DND-41 (cell line): ENCODE data around the gene CHRNA5.

Experiments
- ATAC-seq: fragments of 200-7000 bp; cut with Tn5 transposase; 3 replicates; pipeline ENCODE4 v1.9.1; 2021; ENCODE audit warnings: low read depth; ENCODE audit not compliant: insufficient read depth
- DNase-seq: peaks from one replicate; pipeline ENCODE4 v3.0.0-alpha.2; 2020
- H2AFZ ChIP-seq: 2 replicates; pipeline ENCODE4 v1.6.0; 2012; ENCODE audit warnings: low read depth, low read length
- H3K27ac ChIP-seq: 2 replicates; pipeline ENCODE4 v1.5.1; 2012; ENCODE audit warnings: low read length, inconsistent platforms
- H3K27me3 ChIP-seq: fragments of 200-600 bp; sonication (generic); 2 replicates; pipeline ENCODE4 v1.6.0; 2012; ENCODE audit warnings: low read length, mild to moderate bottlenecking, inconsistent platforms; ENCODE audit not compliant: insufficient read depth, poor library complexity
- H3K36me3 ChIP-seq: 2 replicates; pipeline ENCODE4 v1.5.1; 2012; ENCODE audit warnings: low read length, inconsistent platforms; ENCODE audit not compliant: insufficient read depth
- H3K4me1 ChIP-seq: 2 replicates; pipeline ENCODE4 v1.5.1; 2012; ENCODE audit warnings: mild to moderate bottlenecking, low read length; ENCODE audit not compliant: insufficient read depth
- H3K4me2 ChIP-seq: 2 replicates; pipeline ENCODE4 v1.6.0; 2012; ENCODE audit warnings: mild to moderate bottlenecking, moderate library complexity, low read length, inconsistent platforms; ENCODE audit not compliant: insufficient read depth
- H3K4me3 ChIP-seq, 2 experiments: fragments of 200-600 bp in 1 of 2; shearing (Covaris generic) in 1 of 2; 2 replicates each; pipeline ENCODE4 v1.5.1; 2012 to 2016; ENCODE audit warnings: inconsistent platforms in 2 of 2, low read length in 2 of 2, mild to moderate bottlenecking in 2 of 2, low read depth in 1 of 2, moderate library complexity in 1 of 2
- H3K79me2 ChIP-seq: 2 replicates; pipeline ENCODE4 v1.6.0; 2012; ENCODE audit warnings: low read length, inconsistent platforms; ENCODE audit not compliant: insufficient read depth
- H3K9ac ChIP-seq: 2 replicates; pipeline ENCODE4 v1.6.0; 2012; ENCODE audit warnings: low read depth, mild to moderate bottlenecking, inconsistent platforms, low read length, moderate library complexity
- H3K9me3 ChIP-seq: 2 replicates; pipeline ENCODE4 v1.5.1; 2012; ENCODE audit warnings: low read length, moderate library complexity, mild to moderate bottlenecking, inconsistent platforms; ENCODE audit not compliant: insufficient read depth, severe bottlenecking
- H4K20me1 ChIP-seq: 2 replicates; pipeline ENCODE4 v1.6.0; 2012; ENCODE audit warnings: low read length; ENCODE audit not compliant: insufficient read depth
- EZH2 ChIP-seq: IDR thresholded peaks from 3 replicates; pipeline ENCODE4 v1.6.1; 2012; ENCODE audit warnings: borderline replicate concordance, low read depth, mild to moderate bottlenecking, moderate library complexity, low read length, inconsistent platforms; ENCODE audit not compliant: severe bottlenecking
- TF ChIP-seq, protein P1 (sequence below): IDR thresholded peaks from 2 replicates; pipeline ENCODE4 v1.5.1; 2012; ENCODE audit warnings: borderline replicate concordance, low read length, moderate library complexity, mild to moderate bottlenecking; ENCODE audit not compliant: poor library complexity, severe bottlenecking; ENCODE audit errors: extremely low read depth

The CHRNA5 gene

DNA sequence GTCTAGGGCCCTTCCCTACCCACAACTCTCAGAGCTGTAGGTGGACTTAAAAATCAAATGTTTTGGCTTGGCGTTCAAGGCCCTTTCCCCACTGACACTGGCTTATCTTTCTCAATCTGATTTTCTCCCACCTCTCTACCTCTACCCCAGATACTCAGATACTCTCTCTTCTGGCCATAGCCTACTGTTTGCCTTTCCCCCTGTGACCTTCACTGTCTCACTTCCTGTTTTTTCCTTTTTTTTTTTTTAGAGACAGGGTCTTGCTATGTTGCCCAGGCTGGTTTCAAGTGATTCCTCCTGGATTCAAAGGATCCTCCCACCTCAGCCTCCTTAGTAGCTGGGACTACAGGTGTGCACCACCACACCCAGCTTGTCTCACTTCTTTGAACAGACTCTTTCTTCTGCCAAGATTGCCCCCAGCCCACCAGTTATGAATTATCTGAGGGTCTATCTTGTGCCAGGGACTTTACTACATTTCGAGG, 71.1 kb downstream of the CHRNA5 start:
- H3K79me2 ChIP-seq = no peaks in the 10 kb centered on the region
- H3K9ac ChIP-seq = no peak overlapping the region
- TF ChIP-seq, protein P1, sequence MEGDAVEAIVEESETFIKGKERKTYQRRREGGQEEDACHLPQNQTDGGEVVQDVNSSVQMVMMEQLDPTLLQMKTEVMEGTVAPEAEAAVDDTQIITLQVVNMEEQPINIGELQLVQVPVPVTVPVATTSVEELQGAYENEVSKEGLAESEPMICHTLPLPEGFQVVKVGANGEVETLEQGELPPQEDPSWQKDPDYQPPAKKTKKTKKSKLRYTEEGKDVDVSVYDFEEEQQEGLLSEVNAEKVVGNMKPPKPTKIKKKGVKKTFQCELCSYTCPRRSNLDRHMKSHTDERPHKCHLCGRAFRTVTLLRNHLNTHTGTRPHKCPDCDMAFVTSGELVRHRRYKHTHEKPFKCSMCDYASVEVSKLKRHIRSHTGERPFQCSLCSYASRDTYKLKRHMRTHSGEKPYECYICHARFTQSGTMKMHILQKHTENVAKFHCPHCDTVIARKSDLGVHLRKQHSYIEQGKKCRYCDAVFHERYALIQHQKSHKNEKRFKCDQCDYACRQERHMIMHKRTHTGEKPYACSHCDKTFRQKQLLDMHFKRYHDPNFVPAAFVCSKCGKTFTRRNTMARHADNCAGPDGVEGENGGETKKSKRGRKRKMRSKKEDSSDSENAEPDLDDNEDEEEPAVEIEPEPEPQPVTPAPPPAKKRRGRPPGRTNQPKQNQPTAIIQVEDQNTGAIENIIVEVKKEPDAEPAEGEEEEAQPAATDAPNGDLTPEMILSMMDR = no peak
- no peak for TF ChIP-seq EZH2
- H3K36me3 ChIP-seq = no peaks in the 10 kb centered on the region
- H3K4me2 ChIP-seq = no peak overlapping the region
- no peaks in the 10 kb centered on the region for H4K20me1 ChIP-seq
- no peaks in the 10 kb centered on the region for H3K9me3 ChIP-seq
- no peak overlapping the region for H3K27ac ChIP-seq
- ATAC-seq (no peak), DNase-seq (no peak)
- no peak overlapping the region for H2AFZ ChIP-seq
- H3K4me3 ChIP-seq = no peak overlapping the region
- H3K27me3 ChIP-seq = no peaks in the 10 kb centered on the region
- H3K4me1 ChIP-seq = no peaks in the 10 kb centered on the region

DNA sequence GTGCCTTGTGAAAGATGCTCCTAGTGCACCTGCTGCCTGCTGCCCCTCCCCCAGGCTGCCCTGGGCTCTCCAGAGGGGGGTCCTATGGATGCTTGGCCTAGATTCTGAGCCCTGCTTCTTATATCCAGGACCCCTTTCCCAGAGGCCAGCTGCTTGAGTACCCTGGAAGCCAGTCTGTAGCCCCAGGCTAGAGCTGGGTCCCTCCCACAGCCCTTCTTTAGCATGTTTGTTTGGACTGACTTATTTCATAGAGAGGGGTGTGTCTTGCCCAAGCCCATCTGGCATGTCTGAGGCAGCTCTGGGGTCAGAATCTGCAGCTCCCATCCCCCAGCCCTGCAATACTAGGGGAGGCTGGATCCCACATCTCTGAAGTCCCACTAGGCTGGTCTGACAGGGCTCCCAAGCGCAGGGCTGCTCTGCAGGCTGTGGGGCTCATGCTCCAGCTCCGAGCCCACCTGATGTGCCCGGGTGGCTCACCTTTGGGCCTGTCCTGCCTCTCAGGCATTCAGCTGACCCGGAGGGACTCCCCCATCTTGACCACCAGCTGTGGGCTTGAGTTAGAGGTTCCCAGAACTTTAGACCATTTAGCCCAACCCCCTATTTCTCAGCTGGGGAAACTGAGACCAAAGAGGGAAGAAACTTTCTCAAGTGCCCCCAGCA, 72.6 kb downstream of the CHRNA5 start:
- Histone ChIP-seq H3K79me2 (no peaks in the 10 kb centered on the region), H3K4me2 (no peak overlapping the region), H3K36me3 (no peaks in the 10 kb centered on the region), H3K4me1 (no peaks in the 10 kb centered on the region), H3K9ac (no peak overlapping the region), H3K27ac (no peak overlapping the region), H2AFZ (no peak overlapping the region), H3K27me3 (no peaks in the 10 kb centered on the region), H3K9me3 (no peaks in the 10 kb centered on the region), H3K4me3 (no peak overlapping the region), H4K20me1 (no peaks in the 10 kb centered on the region)
- ATAC-seq = no peak
- DNase-seq = no peak
- TF ChIP-seq, protein P1 = no peak
- no peak for TF ChIP-seq EZH2

DNA sequence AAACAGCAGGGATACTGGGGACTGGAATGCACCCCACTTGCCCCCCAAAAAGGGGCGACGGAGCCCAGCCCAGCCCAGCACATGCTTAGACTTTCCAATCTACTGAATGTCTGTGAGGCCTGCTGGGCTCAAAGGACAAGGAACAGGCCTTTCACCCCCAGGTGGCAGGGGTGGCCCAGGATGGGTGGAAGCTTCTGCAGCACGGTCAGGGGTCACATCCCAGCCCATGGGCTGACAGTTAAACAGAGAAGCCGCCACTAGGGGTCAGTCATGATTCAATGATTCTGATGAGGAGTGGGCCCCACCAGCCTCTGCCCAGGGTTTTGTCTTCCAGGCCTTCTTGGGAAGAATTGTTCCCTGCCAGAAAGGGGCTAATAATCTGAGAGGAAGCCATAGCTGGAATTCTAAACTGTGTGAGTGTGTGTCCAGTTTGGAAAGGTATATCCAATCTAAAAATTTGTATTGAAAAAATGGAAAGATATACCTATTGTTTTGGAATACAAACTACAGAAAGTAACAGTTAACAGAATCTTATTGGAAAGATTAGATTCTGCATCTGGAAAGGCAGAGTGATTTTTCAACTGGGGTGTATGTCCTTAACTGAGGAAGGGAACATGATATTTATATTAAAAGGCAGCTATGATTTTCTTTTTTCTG, 73.5 kb downstream of the CHRNA5 start:
- TF ChIP-seq, protein P1 = peak; percentile 69
- no peak for TF ChIP-seq EZH2
- no peaks in the 10 kb centered on the region for H4K20me1 ChIP-seq
- ATAC-seq (peak; percentile 94), DNase-seq (peak; percentile 67)
- no peaks in the 10 kb centered on the region for H3K9me3 ChIP-seq
- no peaks in the 10 kb centered on the region for H3K36me3 ChIP-seq
- no peak overlapping the region for H2AFZ ChIP-seq
- H3K79me2 ChIP-seq = no peaks in the 10 kb centered on the region
- no peak overlapping the region for H3K4me2 ChIP-seq
- H3K4me1 ChIP-seq = no peaks in the 10 kb centered on the region
- H3K4me3 ChIP-seq = no peak overlapping the region
- no peak overlapping the region for H3K9ac ChIP-seq
- no peak overlapping the region for H3K27ac ChIP-seq
- no peaks in the 10 kb centered on the region for H3K27me3 ChIP-seq
